GM12872 (cell line): ENCODE measurements around the gene BFAR.
"Not testable (repeated sequence)": the region's sequence is repeated elsewhere in the genome, so short reads cannot be mapped to it uniquely, and the experiment has no call there.

Experiments
- TF ChIP-seq, protein P1 (sequence below): IDR thresholded peaks from 3 replicates; pipeline ENCODE4 v1.5.1; 2011; ENCODE audit warnings: low read depth, mild to moderate bottlenecking, low read length, moderate library complexity; ENCODE audit not compliant: insufficient read depth

BFAR gene

DNA sequence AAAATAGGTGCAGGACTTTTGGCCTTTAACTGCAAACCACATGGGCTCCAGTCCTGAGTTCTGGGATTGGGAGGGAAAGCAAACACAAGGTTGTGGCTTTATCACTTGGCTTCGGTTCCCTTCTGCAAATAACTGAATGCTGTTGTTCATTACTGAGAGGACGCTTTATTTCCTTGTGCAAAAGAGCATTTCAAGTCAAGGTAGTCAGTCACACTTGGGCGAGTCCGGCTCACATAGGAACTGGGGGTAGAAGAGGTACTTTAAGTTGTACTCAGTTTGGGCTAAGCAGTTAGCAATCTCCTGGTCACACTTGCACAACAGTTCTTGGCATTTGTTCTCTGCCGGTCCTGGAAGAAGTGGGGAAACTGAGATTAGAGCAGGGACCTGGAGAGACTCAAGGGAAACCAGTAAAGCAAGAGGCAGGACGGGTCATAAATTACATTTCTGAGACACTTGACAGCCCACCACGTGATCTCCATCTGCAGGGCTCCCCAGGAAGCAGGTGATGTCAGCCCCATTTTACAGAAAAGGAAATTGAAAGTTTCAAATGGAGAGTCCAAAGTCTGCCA, 39.7 kb downstream of the BFAR start:
- TF ChIP-seq, protein P1, sequence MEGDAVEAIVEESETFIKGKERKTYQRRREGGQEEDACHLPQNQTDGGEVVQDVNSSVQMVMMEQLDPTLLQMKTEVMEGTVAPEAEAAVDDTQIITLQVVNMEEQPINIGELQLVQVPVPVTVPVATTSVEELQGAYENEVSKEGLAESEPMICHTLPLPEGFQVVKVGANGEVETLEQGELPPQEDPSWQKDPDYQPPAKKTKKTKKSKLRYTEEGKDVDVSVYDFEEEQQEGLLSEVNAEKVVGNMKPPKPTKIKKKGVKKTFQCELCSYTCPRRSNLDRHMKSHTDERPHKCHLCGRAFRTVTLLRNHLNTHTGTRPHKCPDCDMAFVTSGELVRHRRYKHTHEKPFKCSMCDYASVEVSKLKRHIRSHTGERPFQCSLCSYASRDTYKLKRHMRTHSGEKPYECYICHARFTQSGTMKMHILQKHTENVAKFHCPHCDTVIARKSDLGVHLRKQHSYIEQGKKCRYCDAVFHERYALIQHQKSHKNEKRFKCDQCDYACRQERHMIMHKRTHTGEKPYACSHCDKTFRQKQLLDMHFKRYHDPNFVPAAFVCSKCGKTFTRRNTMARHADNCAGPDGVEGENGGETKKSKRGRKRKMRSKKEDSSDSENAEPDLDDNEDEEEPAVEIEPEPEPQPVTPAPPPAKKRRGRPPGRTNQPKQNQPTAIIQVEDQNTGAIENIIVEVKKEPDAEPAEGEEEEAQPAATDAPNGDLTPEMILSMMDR: no peak

DNA sequence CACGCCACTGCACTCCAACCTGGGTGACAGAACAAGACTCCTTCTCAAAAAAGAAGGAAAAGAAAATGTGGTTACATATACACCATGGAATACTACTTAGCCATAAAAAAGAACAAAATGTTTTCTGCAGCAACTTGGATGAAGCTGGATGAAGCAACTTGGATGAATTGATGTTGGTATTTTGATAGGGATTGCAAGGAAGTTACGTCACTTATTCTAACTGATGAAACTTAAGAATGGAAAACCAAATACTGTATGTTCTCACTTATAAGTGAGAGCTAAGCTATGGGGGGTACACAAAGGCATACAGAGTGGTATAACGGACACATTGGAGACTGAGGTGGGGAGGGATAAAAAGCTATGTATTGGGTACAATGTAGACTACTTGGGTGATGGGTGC, 43.9 kb downstream of the BFAR start:
- TF ChIP-seq, protein P1: no peak

DNA sequence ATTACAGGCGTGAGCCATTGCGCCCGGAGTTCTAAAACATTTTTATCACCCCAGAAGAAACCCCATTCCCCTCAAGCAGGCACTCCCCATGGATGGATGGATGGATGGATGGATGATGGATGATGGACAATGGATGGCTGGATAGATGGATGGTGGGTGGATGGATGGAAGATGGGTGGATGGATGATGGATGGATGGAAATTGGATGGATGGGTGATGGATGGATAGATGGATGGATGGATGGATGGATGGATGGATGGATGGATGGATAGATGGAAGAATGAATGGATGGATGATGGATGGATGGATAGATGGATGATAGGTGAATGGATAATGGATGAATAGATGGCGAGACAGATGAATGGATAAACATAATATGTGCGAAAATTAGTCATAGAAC, 44.9 kb downstream of the BFAR start:
- TF ChIP-seq, protein P1: no peak

DNA sequence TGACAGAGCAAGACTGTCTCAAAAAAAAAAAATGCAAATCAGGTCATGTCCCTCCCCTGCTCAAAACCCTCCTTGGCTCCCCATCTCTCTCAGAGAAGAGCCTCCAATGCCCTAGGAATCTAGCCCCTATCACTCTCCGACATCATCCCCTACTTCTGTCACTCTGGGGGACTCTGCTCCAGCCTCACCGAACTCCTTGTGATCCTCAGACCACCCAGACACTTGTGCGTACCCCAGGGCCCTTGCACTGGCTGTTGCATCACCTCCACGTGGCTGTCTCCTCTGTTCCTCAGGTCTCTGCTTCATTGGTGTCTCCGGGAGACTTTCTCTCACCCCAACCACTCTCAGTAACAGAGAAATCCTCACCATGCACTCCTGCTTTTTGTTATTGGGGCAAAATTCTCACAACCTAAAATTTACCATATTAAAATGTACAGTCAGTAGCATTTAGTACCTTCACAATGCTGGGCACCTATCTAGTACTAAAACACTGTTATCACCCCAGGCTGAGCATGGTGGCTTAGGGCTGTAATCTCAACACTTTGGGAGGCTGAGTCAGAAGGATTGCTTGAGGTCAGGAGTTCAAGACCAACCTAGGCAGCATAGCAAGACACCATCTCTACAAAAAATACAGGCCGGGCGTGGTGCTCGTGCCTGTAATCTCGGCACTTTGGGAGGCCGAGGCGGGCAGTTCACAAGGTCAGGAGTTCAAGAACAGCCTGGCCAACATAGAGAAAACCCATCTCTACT, 46.2 kb downstream of the BFAR start:
- TF ChIP-seq, protein P1: no peak

DNA sequence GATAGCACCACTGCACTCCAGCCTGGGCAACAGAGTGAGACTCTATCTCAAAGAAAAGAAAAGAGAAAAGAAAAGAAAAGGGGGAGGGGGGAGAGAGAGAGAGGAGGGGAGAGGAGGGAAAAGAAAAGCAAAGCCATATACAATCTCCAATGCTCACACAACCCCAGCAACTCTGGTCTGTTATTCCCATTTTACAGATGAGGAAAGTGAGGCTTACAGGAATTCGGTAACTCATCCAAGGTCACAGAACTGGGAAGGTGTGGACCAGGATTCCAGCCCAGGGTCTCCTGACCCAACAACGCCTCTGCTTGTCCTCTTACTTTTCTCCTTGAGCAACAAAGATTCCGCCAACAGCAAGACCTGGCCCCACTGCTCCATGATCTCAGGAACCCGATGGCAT, 48.4 kb downstream of the BFAR start:
- TF ChIP-seq, protein P1: no peak

DNA sequence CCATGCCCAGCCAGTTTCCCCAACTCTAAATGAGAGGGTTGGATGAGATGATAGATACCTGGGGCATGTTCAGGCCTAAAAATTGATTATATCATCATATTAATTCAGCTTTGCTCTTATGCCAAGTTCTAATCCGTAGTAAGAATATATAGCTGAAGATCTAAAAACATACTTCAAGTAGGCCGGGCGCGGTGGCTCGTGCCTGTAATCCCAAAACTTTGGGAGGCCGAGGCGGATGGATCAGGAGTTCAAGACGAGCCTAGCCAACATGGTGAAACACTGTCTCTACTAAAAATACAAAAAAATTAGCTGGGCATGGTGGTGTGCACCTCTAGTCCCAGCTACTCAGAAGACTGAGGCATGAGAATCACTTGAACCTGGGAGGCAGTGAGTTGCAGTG, 49.4 kb downstream of the BFAR start:
- TF ChIP-seq, protein P1: no peak

DNA sequence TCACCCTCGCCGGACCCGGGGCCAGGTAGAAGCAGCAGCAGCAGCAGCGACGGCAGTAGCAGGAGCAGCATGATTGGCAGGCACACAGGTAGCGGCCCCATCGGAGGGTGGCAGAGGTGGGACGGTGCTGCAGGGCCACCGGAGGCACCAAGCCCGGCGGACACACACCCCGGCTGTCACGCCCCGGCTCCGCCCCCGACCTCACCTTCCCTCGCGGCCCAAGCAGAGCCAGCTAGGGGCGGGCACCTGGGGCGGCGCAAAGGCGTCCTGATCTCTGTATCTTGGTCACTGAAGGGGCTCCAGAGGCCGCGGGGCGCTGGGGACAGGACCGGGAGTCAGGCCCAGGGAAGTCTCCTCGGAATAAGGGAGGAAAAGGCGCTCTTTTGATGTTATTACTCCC, 61.4 kb downstream of the BFAR start, which contains the start of gene PLA2G10:
TSS of gene PLA2G10 (minus strand) at position 180 of the 400 bp plus-strand sequence. CDS start at position 101, 79 bp downstream.
- TF ChIP-seq, protein P1: not testable (repeated sequence)
